ENCODE measurements around the gene SORCS2.

SORCS2 gene

DNA sequence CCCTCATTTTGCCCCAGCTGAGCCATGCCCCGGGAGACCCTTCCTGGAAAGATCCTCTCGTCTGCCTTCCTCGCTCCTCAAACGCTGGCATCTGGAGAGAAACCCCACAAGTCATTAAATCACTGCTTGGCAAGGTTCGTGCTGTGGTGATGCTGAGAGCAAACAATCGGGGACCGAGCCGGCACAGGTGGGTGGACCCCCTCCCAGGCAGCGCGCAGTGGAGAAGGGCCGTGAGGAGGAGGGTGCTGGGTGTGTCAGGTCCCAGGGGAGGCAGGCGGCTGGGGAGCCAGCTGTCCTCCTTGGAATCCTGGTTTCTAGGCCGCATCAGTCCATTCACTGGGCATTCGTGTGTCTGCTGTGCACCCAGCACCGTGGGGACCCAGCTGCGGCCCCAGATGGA, 307.3 kb downstream of the SORCS2 start:
- DNase-seq (ENCODE audit: low read depth, low spot score): no peak
- no peaks in the 10 kb centered on the region for H3K36me3 ChIP-seq (ENCODE audit: insufficient read depth, insufficient read length, low read length)
- no peaks in the 10 kb centered on the region for H3K9me3 ChIP-seq (ENCODE audit: insufficient read depth, low read length)

GRCh38 chr4:7500404-7500803, 308.1 kb downstream of the SORCS2 start:
- peaks cover 3% of the 10 kb centered on the region for H3K27me3 ChIP-seq (ENCODE audit: insufficient read depth, insufficient read length)
- H3K9me3 ChIP-seq (ENCODE audit: insufficient read depth, low read length): no peaks in the 10 kb centered on the region
- no peaks in the 10 kb centered on the region for H3K4me1 ChIP-seq (ENCODE audit: insufficient read depth, insufficient read length)
- DNase-seq (ENCODE audit: low read depth, low spot score): no peak
- TF ChIP-seq YY1 (IDR thresholded peaks at IDR 0.05; ENCODE audit: insufficient read depth, insufficient read length) (no peak), SUZ12 (IDR thresholded peaks at IDR 0.05; ENCODE audit: extremely low read depth, insufficient read depth, insufficient read length) (no peak), ZNF274 (IDR thresholded peaks at IDR 0.05; ENCODE audit: low read depth, low read length) (no peak)
- H3K9ac ChIP-seq (ENCODE audit: insufficient read length, low read depth): no peak overlapping the region
- H3K4me3 ChIP-seq (ENCODE audit: insufficient read length, low read depth): no peak overlapping the region
- no peaks in the 10 kb centered on the region for H3K36me3 ChIP-seq (ENCODE audit: insufficient read depth, insufficient read length, low read length)

More for the DNA sequence above, 307.3 kb downstream of the SORCS2 start:
- Histone ChIP-seq H3K4me1 (ENCODE audit: insufficient read depth, insufficient read length) (no peaks in the 10 kb centered on the region), H3K27me3 (ENCODE audit: insufficient read depth, insufficient read length) (peaks cover 3% of the 10 kb centered on the region), H3K4me3 (ENCODE audit: insufficient read length, low read depth) (no peak overlapping the region), H3K9ac (ENCODE audit: insufficient read length, low read depth) (no peak overlapping the region)
- TF ChIP-seq YY1 (IDR thresholded peaks at IDR 0.05; ENCODE audit: insufficient read depth, insufficient read length) (no peak), SUZ12 (IDR thresholded peaks at IDR 0.05; ENCODE audit: extremely low read depth, insufficient read depth, insufficient read length) (no peak), ZNF274 (IDR thresholded peaks at IDR 0.05; ENCODE audit: low read depth, low read length) (no peak)

- DNase-seq (ENCODE audit: low read depth, low spot score): no peak
- Histone ChIP-seq H3K36me3 (ENCODE audit: insufficient read depth, insufficient read length, low read length) (no peaks in the 10 kb centered on the region), H3K9ac (ENCODE audit: insufficient read length, low read depth) (no peak overlapping the region), H3K4me3 (ENCODE audit: insufficient read length, low read depth) (no peak overlapping the region), H3K27me3 (ENCODE audit: insufficient read depth, insufficient read length) (peaks cover 3% of the 10 kb centered on the region), H3K9me3 (ENCODE audit: insufficient read depth, low read length) (no peaks in the 10 kb centered on the region), H3K4me1 (ENCODE audit: insufficient read depth, insufficient read length) (no peaks in the 10 kb centered on the region)
- TF ChIP-seq SUZ12 (IDR thresholded peaks at IDR 0.05; ENCODE audit: extremely low read depth, insufficient read depth, insufficient read length) (no peak), YY1 (IDR thresholded peaks at IDR 0.05; ENCODE audit: insufficient read depth, insufficient read length) (no peak), ZNF274 (IDR thresholded peaks at IDR 0.05; ENCODE audit: low read depth, low read length) (no peak)
Observed at GRCh38 chr4:7501314-7501713, 309.0 kb downstream of the SORCS2 start.

GRCh38 chr4:7501873-7502272, 309.5 kb downstream of the SORCS2 start:
- H3K4me3 ChIP-seq (ENCODE audit: insufficient read length, low read depth): no peak overlapping the region
- H3K36me3 ChIP-seq (ENCODE audit: insufficient read depth, insufficient read length, low read length): no peaks in the 10 kb centered on the region
- no peaks in the 10 kb centered on the region for H3K9me3 ChIP-seq (ENCODE audit: insufficient read depth, low read length)
- no peak for DNase-seq (ENCODE audit: low read depth, low spot score)
- no peak for TF ChIP-seq YY1 (IDR thresholded peaks at IDR 0.05; ENCODE audit: insufficient read depth, insufficient read length)
- no peak for TF ChIP-seq SUZ12 (IDR thresholded peaks at IDR 0.05; ENCODE audit: extremely low read depth, insufficient read depth, insufficient read length)
- no peak for TF ChIP-seq ZNF274 (IDR thresholded peaks at IDR 0.05; ENCODE audit: low read depth, low read length)
- H3K4me1 ChIP-seq (ENCODE audit: insufficient read depth, insufficient read length): no peaks in the 10 kb centered on the region
- no peak overlapping the region for H3K9ac ChIP-seq (ENCODE audit: insufficient read length, low read depth)
- peaks cover 3% of the 10 kb centered on the region for H3K27me3 ChIP-seq (ENCODE audit: insufficient read depth, insufficient read length)

- Histone ChIP-seq H3K4me1 (ENCODE audit: insufficient read depth, insufficient read length) (no peaks in the 10 kb centered on the region), H3K36me3 (ENCODE audit: insufficient read depth, insufficient read length, low read length) (no peaks in the 10 kb centered on the region), H3K27me3 (ENCODE audit: insufficient read depth, insufficient read length) (peaks cover 3% of the 10 kb centered on the region), H3K9ac (ENCODE audit: insufficient read length, low read depth) (no peak overlapping the region), H3K9me3 (ENCODE audit: insufficient read depth, low read length) (no peaks in the 10 kb centered on the region), H3K4me3 (ENCODE audit: insufficient read length, low read depth) (no peak overlapping the region)
- no peak for DNase-seq (ENCODE audit: low read depth, low spot score)
- TF ChIP-seq YY1 (IDR thresholded peaks at IDR 0.05; ENCODE audit: insufficient read depth, insufficient read length) (no peak), ZNF274 (IDR thresholded peaks at IDR 0.05; ENCODE audit: low read depth, low read length) (no peak), SUZ12 (IDR thresholded peaks at IDR 0.05; ENCODE audit: extremely low read depth, insufficient read depth, insufficient read length) (no peak)
Observed at GRCh38 chr4:7503559-7504249, 311.4 kb downstream of the SORCS2 start.

DNA sequence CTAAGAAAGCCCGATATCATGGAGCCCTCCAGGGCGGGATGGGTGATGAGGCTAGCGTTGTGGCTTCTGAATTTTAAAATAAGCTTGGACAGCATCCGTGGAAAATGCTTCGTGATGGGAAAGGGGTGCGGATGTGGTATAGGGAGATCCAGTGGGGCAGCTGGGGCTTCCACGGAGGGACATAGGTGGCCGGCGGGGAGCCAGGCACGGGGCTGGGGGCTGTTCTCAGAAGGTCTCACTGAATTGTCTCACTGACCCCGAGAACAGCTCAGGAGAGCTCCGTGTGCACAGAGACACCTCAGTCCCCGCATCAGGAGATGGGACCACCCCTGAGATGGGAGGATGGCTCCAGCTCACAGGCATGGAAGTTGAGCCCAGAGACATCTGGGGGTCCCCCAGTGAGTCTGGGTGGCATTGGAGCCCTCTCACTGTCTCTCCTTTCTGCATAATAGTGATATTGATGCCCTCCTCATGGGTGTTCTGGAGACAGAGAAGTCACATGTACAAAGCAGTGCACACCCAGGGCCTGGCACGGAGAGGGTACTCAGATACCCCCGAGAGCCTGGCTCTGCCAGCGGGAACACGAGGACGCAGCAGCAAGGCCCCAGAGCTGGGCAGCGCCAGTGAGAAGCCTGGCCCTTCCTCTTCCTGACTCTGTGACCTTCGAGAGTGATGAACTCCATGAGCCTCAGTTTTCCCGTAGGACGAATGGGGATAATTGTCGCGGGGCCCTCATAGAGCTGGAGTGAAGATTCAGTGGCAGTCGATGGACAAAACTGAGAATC, 313.0 kb downstream of the SORCS2 start:
- H3K27me3 ChIP-seq (ENCODE audit: insufficient read depth, insufficient read length): peaks cover 3% of the 10 kb centered on the region
- DNase-seq (ENCODE audit: low read depth, low spot score): no peak
- no peaks in the 10 kb centered on the region for H3K36me3 ChIP-seq (ENCODE audit: insufficient read depth, insufficient read length, low read length)
- TF ChIP-seq SUZ12 (IDR thresholded peaks at IDR 0.05; ENCODE audit: extremely low read depth, insufficient read depth, insufficient read length) (no peak), ZNF274 (IDR thresholded peaks at IDR 0.05; ENCODE audit: low read depth, low read length) (no peak), YY1 (IDR thresholded peaks at IDR 0.05; ENCODE audit: insufficient read depth, insufficient read length) (no peak)
- H3K4me3 ChIP-seq (ENCODE audit: insufficient read length, low read depth): no peak overlapping the region
- no peaks in the 10 kb centered on the region for H3K9me3 ChIP-seq (ENCODE audit: insufficient read depth, low read length)
- no peaks in the 10 kb centered on the region for H3K4me1 ChIP-seq (ENCODE audit: insufficient read depth, insufficient read length)
- no peak overlapping the region for H3K9ac ChIP-seq (ENCODE audit: insufficient read length, low read depth)

- H3K9ac ChIP-seq (ENCODE audit: insufficient read length, low read depth): no peak overlapping the region
- TF ChIP-seq ZNF274 (IDR thresholded peaks at IDR 0.05; ENCODE audit: low read depth, low read length): no peak
- no peak for TF ChIP-seq YY1 (IDR thresholded peaks at IDR 0.05; ENCODE audit: insufficient read depth, insufficient read length)
- TF ChIP-seq SUZ12 (IDR thresholded peaks at IDR 0.05; ENCODE audit: extremely low read depth, insufficient read depth, insufficient read length): no peak
- no peaks in the 10 kb centered on the region for H3K36me3 ChIP-seq (ENCODE audit: insufficient read depth, insufficient read length, low read length)
- no peaks in the 10 kb centered on the region for H3K9me3 ChIP-seq (ENCODE audit: insufficient read depth, low read length)
- DNase-seq (ENCODE audit: low read depth, low spot score): no peak
- H3K4me3 ChIP-seq (ENCODE audit: insufficient read length, low read depth): no peak overlapping the region
- H3K27me3 ChIP-seq (ENCODE audit: insufficient read depth, insufficient read length): peaks cover 3% of the 10 kb centered on the region
- no peaks in the 10 kb centered on the region for H3K4me1 ChIP-seq (ENCODE audit: insufficient read depth, insufficient read length)
Observed at GRCh38 chr4:7506119-7506518, 313.8 kb downstream of the SORCS2 start.
